Measurements from ENCODE around the gene FCRLB.
A peak's percentile ranks its signal among the peaks of the same experiment; 100 is the strongest.

The FCRLB gene

DNA sequence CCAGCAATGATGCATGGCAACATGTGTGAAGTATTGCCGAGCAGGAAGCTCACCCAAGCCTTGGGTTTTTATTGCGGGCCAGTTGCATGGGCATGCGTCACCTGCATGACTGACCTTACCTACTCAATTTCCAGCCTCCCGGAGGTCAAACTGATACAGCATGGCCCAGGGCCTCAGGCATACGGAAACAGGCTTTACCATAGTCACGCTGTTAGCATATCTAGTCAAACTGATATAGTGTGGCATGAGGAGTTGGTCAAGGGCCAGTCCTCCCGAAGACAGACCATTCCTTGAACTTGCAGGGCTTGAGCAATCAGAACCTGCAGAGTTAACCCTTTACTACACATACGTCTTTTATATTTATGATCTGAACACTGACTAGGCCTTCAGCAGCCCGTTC, 21.9 kb downstream of the FCRLB start:
- no peak for DNase-seq

DNA sequence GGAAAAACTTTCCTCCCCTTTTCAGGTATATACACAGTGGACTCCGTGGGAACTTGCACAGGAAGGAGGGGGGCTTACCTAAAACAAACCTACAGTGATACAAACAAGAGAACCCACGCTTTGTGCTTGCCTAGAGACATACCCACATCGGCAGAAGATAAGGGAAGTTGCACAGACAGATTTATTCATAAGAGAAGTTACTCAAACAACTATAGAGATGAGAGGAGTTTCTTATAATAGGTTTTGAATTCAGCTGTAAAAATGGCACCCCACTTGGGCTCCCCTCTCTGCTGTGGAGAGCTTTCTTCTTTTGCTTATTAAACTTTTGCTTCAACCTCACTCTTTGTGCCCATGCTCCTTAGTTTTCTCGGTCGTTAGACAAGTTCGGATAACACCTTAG, 26.5 kb downstream of the FCRLB start:
- DNase-seq = no peak

- peak; percentile 98 to 99 for DNase-seq
Measured at GRCh38 chr1:161749509-161750407, 28.4 kb downstream of the FCRLB start, which contains the start of gene DUSP12. Gene DUSP12 (plus strand): TSS chr1:161749786. CDS start chr1:161749802, 16 bp downstream.

DNA sequence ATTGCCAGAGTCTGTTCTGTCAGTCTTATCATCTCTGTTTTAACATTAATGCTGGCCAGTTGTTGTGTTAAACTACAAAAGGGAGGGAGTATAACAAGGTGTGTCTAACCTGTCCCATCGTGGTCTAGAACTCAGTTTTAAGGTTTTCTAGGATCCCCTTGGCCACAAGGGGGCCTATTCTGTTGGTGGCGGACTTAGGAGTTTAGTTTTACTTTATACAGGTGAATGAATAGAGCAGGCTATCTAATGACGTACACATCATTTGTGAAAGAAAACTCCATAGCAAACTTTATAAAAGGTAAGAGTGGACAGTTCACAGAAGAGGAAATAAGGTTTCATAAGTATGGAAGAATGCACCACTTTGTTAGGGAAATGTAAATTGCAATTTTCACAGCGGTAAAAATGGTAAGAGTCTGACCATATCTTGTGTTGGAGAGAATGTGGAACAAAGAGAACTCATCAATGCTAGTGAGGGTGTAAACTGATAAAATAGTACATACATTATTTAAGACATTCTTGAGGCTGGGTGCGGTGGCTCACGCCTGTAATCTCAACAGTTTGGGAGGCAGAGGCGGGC, 42.3 kb downstream of the FCRLB start:
- DNase-seq = peak in 1 of 2 experiments; percentile 30

GRCh38 chr1:161766102-161766981, 45.0 kb downstream of the FCRLB start, which contains the start of gene ATF6:
Gene ATF6 (plus strand): TSS chr1:161766320. CDS start chr1:161766361, 41 bp downstream.
- DNase-seq = peak; percentile 93 to 98

DNA sequence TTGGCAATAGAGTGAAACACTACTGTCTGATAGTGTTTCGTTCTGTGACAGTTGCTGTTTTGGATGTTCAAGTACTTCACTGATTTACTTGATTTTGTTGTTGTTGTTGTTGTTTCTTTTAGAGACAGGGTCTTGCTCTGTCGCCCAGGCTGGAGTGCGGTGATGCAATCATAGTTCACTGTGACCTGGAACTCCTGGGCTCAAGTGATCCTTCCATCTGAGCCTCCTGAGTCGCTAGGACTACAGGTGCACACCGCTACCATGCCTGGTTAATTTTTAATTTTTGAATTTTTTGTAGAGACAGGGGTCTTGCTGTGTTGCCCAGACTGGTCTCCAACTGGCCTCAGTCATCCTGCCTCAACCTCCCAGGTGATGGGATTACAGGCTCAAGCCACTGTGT, 47.1 kb downstream of the FCRLB start:
- no peak for DNase-seq

DNA sequence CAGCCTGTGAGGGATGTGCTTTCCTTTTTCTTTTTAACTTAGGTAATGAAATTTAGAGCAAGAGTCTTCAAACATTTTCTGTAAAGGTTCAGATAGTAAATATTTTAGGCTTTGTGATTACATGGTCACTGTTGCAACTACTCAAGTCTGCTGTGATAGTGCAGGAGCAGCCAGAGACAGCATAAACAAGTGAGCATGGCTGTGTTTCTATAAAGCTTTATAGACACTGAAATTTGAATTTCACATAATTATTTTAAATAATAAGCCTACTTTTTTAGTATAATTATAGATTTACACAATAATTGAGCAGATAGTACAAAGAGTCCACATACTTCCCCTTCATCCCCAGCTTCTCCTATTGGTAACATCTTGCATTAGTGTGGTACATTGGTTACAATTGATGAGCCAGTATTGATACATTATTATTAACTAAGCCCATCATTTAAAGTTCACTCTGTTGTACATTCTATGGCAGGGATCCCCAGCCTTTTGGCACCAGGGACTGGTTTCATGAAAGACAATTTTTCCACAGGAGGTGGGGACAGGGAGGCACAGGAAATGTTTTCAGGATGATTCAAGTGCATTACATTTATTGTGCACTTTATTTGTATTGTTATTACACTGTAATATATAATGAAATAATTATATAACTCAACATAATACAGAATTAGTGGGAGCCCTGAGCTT, 47.8 kb downstream of the FCRLB start:
- DNase-seq = no peak

GRCh38 chr1:161769673-161770045, 48.3 kb downstream of the FCRLB start:
- DNase-seq = peak in 1 of 2 experiments; percentile 65

GRCh38 chr1:161770250-161770649, 48.9 kb downstream of the FCRLB start:
- no peak for DNase-seq

DNA sequence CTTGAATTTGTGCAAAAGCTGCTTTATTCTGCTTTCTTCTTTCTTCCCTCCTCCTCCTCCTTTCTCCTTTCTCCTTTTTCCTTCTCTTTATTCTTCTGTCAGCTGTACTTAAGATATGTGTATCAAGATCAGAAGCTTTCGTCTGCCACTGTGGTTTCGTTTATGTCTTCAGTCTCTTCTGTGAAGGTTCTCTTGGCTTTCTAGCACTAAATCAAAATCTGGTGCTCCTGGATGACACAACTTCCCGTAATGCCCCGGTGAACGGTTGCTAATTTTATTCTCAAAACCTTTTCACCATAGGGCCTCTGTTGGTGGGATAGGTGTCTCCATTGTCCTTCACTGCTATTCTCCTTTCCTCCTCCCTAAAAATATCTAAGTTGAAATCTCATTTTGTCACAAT, 49.8 kb downstream of the FCRLB start:
- no peak for DNase-seq

GRCh38 chr1:161771973-161772372, 50.6 kb downstream of the FCRLB start:
- DNase-seq = no peak

DNA sequence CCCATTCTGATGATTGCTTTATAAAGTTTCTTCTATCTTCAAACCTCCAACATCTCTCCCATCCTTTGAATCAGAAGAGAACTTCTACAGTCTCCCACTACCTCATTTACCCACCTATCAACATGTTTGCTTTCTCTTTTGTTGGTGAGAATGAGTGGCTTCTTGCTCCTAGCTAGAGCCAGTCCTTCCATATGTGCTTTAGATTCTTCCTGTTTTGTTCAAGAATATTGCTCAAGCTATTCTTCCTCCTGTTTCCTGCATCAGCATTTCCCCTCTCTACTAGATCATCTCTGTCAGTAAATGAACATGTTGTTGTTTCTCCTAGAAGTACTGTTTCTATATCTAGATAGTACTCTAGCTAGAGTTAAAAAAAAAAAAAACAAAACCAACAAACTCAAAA, 51.1 kb downstream of the FCRLB start:
- no peak for DNase-seq

DNA sequence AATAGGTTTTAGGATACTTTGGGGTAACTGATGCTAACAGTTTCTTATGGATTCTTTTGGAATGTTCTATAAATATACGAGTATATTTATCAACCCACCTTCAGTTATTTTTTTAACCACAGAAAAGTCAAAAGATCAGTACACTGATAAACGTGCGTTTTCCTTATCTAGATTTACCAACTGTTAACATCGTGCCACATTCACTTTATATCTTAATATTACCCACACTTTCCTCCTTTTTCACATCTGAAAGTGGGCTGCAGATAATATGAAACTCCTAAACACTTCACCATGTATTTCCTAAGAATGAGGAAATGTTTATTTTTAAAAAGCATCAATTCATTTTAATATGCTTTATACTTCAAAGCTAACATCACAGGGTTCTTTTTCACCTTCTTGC, 52.4 kb downstream of the FCRLB start:
- no peak for DNase-seq

GRCh38 chr1:161777261-161777660, 55.9 kb downstream of the FCRLB start:
- DNase-seq = no peak

Data from NCI-H2081 (cell line).